Stimulated activated CD4-positive, alpha-beta T cell treated with anti-CD3 and anti-CD28 coated beads, Interleukin-1b, Interleukin-23, amount 100 ng/mL, for 48 hours (primary cell): ENCODE data around the gene TKT.
"Not testable (repeated sequence)": the region's sequence is repeated elsewhere in the genome, so short reads cannot be mapped to it uniquely, and the experiment has no call there.

Experiments used
- DNase-seq: peaks from one replicate; pipeline ENCODE4 v3.0.0-alpha.2; 2020

The TKT gene, protein sequence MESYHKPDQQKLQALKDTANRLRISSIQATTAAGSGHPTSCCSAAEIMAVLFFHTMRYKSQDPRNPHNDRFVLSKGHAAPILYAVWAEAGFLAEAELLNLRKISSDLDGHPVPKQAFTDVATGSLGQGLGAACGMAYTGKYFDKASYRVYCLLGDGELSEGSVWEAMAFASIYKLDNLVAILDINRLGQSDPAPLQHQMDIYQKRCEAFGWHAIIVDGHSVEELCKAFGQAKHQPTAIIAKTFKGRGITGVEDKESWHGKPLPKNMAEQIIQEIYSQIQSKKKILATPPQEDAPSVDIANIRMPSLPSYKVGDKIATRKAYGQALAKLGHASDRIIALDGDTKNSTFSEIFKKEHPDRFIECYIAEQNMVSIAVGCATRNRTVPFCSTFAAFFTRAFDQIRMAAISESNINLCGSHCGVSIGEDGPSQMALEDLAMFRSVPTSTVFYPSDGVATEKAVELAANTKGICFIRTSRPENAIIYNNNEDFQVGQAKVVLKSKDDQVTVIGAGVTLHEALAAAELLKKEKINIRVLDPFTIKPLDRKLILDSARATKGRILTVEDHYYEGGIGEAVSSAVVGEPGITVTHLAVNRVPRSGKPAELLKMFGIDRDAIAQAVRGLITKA

DNA sequence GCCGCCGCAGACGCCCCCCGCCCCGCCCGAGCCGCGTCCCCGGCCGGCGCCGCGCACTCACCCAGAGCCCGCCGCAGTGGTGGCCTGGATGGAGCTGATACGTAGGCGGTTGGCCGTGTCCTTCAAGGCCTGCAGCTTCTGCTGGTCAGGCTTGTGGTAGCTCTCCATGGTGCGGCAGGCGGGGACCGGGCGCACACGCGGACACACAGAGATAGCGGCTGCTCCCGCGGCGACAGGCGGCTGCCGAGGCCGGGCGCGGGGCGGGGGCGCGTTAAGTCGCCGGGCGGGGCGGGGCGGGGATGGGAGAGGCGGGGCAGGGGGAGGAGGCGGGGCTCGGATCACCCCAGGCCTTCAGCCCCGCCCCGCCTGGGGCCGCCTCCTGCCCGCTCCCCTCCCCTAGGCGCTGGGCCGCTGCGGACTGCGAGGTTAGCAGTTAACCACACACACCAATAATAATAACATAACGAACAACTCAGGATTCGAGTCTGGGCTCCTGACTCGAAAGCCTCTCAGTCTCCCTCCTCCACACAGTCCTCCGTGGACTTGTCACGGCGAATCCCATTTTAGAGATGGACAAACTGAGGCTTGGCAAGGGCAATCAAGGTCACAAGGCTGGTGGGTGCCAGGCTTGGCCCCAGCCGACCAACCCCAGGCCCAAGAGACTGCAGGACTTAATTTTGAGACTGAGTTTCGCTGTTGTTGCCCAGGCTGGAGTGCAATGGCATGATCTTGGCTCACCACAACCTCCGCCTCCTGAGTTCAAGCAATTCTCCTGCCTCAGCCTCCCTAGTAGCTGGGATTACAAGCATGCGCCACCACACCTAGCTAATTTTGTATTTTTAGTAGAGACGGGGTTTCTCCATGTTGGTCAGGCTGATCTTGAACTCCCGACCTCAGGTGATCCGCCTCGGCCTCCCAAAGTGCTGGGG is at the start of gene TKT:
TSS of gene TKT (minus strand) at position 248 of the 929 bp plus-strand sequence. CDS start at position 168, 80 bp downstream.
- peak; percentile 82 for DNase-seq

DNA sequence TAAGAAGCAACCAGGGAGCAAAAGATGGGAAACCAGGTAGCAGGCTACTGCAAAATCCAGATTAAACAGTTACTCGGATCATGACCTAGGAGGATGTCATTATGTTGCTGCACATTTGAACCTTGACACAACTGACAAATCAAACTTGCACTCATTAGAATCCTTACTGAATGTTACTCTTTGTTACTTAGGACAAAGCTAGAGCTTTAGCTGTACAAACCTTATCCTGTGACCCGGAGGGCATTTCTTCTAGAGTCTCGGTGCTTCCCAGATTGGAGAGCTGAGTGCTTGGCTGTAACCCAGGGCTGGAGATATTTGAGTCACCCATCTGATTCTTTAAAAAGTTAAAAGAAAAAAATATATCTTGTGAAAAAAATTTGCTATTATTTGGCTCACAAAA is 48.1 kb upstream of the TKT start:
- no peak for DNase-seq

DNA sequence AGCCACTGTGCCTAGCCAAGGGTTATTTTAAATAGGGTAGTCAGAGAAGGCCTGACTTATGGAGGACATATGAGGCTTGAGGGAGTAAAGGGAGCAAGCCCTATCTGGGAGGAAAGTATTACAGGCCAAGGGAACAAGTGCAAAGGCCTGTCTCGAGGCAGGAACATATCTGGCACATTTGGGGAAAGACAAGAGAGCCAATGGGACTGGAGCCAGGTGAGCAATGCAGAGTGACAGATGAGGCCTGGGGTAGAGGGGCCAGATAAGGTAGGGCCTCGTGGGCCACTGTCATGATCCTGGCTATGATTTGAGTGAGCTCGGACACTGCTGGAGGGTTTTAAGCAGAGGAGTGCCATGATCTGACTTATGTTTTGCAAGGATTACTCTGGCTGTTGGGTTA is 47.7 kb upstream of the TKT start:
- no peak for DNase-seq

DNA sequence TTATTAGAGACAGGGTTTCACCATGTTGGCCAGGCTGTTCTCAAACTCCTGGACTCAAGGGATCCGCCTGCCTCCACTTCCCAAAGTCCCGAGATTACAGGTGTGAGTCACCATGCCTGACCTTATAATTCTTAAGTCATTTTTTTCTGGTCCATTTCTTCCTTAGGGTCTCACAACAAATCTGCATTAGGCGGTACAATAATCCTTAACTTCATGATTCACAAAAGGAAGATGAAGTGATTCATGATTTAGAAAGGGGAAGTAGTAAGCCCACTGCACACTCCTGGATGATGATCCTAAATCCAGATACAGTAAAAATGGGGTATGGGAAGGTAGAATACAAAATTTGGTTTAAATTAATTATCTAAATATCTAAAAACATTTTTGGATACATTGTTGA is 45.0 kb upstream of the TKT start:
- no peak for DNase-seq

DNA sequence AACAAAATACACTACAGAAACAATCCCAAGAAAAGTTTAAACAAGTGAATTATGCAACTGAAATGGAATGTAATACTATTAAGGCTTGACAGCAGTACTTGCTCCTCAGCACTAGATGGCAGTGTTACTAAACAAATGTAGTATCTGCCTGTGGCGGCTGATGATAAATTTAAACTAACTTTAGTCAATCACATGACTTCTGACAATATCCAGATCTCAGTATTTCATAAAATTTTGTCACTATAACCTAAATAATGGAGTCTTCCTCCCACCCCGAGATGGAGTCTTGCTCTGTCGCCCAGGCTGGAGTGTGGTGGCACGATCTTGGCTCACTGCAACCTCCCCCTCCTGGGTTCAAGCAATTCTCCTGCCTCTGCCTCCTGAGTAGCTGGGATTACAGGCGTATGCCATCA is 43.8 kb upstream of the TKT start:
- not testable (repeated sequence) for DNase-seq

DNA sequence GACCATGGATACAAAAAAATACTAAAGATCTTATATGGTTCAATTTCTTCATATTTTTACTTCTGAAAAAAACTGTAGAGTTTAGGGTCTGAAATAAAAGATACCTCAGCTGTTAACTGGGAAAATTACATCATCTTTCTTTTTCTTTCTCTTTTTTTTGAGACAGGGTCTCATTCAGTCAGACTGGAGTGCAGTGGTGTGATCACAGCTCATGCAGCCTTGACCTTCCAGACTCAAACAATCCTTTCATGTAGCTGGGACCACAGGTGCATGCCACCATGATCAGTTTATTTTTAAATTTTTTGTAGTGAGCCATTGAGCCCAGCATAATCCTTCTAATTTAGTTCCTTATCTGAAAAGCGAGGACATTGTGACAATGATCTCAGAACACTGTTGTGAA is 39.6 kb upstream of the TKT start:
- no peak for DNase-seq

DNA sequence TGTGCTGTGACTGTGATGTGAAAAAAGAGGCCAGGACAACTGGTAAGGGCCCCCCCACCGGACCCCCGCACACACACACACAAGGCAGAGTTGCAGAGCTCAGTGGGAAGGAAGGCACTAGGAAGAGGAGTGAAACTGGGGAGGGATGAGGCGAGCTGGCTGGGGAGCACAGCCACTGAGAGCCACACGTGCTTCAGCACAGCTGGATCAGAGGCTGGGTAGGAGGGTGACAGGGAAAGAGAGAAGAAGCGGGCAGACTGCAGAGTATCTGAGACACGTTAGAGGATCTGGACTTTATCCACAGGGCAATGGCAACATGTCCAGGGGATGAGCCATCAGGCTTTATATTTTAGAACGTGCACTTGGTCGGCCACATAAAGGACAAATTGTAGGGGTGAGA is 38.0 kb upstream of the TKT start:
- DNase-seq, result no peak

DNA sequence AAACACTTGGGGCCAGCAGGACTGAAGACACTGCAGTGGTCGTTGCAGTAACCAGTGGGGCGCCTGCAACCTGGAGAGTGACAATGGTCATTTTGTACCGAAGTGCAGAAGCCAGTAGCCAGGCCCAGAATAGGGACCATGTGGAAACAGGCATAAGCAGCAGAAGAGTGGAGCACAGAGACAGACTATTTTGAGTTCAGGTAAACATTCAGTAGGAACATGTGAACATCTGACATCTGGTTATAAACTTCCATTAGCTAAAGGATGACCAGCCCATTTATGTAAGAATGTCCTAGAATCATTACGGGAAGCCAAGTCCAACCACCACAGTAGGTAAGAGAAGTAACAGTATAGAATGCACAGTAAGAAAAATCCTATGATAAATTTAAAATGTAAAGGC is 32.4 kb upstream of the TKT start:
- no peak for DNase-seq

DNA sequence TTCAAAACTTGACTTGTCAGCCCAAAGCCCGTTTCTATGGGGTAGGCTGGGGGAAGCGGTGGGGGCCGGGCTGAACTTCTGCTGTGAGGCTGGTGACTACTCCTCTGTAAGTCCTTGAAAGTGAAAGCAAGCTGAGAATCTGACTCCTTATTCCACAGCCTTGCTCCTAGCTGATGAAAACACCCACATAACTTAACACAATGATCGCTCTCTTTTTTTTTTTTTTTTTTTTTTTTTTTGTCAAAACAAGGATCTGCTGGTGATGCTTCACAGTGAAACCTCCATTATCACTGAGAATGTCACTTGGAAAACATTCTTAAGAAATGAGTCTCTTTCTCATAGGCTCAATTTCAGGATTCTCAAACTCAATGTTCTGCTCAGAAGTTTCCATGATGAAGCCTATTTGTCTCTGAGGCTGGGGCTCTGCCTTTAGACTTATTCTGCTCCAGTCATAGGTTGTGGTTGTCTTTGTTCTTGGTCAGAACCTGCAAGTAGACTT is 31.4 kb upstream of the TKT start:
- DNase-seq, result peak; percentile 31

DNA sequence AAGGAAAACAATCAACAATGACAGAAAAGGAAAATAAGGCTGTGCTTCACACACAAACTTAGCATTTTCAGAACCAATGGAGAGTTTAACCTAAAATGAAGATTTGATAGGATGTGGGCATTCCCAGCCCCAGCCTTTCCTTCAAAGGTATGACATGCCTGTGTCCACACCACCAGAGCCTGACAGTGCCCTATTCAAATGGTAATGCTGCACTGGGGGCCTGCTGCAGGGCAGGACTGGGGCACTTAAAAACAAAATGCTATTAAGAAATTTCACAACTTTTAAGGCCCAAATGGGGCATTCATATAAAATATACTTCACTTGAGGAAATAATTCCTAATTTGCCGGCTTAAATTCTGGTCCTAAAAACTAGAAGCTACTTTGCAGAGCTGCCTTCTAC is 30.9 kb upstream of the TKT start:
- no peak for DNase-seq

DNA sequence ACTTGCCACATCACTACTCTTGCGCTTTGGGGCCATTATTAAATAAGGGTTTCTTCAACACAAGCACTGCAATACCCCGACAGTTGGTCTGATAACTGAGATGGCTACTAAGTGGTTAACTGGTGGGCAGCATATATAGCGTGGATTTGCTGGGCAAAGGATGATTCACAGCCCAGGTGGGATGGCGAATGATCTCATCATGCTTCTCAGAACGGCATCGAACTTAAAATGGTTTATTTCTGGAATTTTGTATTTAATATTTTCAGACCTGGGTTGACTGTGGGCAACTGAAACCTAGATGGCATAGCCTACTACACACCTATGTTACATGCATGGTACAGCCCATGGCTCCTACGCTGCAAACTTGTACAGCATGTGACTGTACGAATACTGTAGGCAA is 26.8 kb upstream of the TKT start:
- DNase-seq, result no peak

DNA sequence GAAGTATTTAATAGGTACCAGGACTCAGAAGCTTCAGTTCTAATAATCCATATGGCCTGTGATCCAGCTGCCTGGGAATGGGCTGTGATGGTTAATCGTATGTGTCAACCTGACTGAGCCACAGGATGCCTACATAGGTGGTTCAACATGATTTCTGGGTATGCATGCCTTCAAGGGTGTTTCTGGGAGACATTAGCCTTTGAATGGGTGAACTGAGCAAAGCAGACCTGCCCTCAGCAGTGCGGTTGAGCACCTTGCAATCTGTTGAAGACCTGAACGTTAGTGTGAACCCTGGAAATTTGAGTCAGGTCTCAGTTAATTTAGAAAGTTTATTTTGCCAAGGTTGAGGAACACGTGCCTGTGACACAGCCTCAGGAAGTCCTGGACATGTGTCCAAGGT is 22.8 kb upstream of the TKT start:
- DNase-seq, result no peak

DNA sequence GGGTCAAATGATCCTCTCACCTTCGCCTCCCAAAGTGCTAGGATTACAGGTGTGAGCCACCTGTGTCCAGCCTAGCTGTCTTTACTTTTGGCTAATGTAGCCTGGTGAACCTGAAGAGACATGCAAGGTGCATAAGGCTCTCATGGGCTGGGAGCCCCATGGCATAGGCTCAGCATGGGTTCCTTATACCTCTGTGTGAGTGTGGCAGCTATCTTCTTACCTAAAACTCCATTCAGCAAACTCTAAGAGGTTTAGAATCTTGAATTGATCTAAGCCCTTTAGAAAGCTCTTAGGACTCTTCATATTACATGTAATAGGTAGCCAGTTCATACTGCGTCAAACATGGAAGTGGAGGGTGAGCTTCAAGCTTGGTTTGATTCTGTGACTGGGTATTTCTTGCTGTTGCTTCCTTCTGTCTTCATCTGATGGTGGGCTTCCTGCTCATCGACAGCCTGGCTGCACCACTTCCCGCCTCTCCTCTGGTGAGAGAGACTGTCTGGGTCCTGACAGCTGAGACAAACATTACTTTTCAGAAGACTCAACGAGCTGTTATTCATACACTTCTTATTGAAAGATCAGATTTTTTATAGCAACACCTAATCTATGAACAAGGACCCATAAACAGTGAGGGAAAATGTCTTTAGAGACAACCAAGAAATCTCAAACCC is 19.2 kb upstream of the TKT start:
- no peak for DNase-seq

DNA sequence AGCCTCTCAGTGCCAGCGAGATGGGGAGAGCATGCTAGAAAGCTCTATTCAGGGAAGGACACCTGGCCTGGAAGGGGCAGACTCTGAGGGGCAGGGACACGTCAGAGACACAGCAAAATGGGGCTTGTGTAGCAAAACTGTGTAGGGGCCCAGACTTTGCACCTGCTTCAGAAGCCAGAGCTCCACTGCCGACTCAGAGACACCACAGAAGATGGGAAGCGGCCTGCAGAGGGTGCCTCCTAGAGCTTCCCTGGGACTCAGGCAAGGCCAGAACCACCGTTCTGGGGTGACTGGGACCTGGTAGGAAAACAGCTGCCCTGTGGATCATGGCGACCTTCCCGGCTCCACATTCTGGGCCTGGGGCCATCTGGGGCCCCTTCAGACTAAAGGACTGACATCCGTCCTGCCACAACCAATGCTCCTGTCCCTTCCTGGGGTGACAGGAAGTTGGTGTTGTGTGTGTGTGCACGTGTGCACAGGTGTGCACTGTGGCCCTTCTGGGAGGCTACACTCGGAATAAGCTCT is 17.4 kb upstream of the TKT start:
- no peak for DNase-seq

DNA sequence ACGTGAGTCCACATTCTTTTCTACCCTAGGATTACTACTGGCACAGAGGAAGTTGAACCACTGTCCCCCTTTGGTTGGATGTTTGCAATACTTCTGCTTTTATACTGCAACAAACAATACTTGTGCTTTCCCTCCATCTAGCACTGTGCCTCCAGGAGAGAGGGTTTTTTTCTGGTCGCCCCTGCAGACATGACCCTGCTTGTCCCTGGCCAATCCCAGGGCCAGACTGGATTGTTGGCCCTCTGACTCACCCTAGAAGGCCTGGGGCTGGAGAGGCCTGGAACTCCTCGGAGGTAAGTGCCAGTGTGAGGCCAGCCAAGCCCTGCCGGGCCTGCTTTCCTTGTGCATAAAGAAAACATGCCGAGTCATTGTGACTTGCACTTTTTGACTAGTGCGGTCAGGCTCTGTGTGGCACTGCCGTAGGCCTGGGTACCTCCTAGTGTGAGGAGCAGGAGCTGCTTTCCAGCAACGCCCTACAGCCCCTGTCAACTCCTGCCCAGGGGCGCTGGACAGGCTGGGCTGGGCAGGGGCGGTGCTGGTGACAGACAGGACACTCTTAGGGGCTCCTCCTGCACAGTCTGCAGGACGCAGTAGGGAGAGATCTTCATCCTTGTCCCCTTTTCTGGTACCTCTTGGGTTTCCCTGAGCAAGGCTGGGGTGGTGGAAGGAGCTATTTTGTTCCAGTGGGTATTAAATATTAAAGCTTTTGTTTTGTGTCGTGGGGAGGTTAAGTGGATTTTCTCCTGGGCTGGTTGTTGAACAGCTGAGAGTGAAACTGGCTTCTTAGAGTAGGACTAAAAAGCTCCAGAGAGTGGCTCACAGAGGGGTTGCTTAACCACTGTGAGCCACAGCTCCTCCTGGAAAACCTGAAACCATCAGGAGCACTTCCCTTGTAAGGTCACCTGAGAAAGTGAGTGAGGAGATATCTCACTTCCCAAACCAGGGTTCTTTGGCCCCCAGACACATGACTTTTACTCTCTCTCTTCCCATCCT is 14.4 kb upstream of the TKT start:
- peak; percentile 28 for DNase-seq

DNA sequence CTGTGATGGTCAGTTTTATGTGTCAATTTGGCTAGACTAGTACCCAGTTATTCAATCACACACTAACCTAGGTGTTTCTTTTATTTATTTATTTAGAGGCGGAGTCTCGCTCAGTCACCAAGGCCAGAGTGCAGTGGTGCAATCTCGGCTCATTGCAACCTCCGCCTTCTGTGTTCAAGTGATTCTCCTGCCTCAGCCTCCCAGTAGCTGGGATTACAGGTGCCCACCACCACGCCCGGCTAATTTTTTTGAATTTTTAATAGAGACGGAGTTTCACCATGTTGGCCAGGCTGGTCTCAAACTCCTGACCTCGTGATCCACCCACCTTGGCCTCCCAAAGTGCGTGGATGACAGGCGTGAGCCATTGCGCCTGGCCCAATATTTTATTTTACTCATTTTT is 13.4 kb upstream of the TKT start:
- DNase-seq, result not testable (repeated sequence)

DNA sequence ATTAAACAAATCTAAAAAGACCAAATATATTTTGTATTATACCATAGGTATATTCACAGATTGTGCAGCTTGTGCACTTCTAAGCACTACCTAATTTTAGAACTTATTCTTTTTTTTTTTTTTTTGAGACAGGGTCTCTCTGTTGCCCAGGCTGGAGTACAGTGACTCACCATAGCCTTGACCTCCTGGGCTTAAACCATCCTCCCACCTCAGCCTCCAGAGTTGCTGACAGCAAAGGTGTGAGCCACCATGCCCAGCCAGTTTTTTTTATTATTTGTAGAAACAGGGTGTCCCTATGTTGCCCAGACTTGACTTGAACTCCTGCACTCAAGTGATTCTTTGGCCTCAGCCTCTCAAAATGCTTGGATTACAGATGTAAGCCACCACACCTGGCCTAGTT is 11.9 kb upstream of the TKT start:
- DNase-seq, result no peak

DNA sequence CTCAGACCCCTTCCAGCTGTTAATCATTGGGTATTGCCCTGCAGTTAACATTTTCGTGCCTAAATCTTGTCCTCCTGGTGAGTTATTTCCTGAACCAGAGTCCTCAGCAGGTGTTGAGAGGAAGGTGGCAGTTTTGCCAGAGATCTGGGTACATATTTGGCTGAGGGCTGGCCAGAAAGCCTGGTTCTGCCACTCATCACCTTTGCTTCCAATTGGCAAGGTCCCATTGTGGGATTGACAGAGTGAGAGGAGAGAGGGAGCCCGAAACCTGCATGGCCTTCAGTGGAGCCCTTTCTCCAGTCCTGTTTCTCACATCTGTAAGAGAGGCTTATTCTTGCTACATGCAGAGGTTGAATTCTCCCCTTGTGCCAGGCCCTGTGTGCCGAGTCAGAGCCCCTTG is 8.9 kb upstream of the TKT start:
- no peak for DNase-seq

DNA sequence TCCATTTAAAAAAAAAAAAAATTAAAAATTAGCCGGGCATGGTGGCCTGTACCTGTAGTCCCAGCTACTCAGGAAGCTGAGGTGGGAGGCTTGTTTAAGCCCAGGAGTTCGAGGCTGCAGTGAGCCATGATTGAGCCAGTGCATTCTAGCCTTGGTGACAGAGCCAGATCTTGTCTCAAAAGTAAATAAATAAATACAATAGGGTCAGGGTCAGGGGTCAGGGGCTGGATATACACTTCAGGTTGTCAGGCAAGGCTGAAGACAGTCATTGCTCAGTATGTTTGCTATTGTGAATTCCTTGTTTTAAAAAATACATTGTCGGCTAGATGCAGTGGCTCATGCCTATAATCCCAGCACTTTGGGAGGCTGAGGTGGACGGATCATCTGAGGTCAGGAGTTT is 8.1 kb upstream of the TKT start:
- DNase-seq, result no peak

DNA sequence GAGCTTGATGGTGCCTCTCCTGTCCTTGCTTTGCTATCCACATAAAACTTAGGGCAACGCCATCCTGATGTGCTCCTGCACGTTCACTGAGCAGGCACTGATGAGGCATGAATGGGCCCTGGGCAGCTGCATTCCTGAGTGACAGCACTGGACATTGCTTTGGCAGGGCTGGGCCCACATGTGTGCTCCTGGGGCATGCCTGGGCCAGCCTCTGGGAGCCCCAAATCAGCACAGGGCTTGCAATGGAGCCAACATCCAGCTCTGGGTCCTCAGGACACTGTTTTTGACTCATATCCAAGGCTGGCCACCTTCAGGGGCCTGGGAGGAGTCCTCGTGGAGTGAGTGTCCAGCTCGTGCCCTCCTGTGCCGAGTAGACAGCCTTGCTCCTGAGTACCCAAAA is 5.9 kb upstream of the TKT start:
- no peak for DNase-seq

DNA sequence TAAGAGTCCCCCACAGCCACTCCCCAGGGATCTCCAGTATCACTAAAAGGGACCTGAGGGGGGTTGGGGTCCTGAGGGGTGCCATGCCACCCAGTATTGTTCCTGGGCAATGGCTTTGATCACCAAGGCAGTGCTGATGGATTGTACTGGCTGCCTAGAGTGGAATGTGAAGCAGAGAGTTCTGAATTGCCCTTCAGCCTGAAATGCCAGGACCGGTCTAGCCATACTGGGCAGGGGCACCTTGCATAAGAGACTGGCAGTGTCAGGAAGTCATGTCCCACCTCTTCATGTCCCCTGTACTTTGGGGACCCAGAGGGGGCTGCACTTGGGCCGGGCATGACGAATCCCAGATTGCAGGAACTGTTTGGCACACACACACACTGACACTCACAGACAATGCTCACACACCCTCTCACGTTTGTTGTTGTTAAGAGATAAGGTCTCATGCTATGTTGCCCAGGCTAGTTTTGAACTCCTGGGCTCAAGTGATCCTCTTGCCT is 4.5 kb upstream of the TKT start:
- no peak for DNase-seq
